ENCODE data around the gene DRC1.

Gene DRC1

GRCh38 chr2:26382564-26382963 lies 19.2 kb upstream of the DRC1 start:
- TF ChIP-seq SUZ12 (IDR thresholded peaks at IDR 0.05; ENCODE audit: extremely low read depth, insufficient read depth, insufficient read length) = no peak
- TF ChIP-seq ZNF274 (IDR thresholded peaks at IDR 0.05; ENCODE audit: low read depth, low read length) = no peak
- TF ChIP-seq YY1 (IDR thresholded peaks at IDR 0.05; ENCODE audit: insufficient read depth, insufficient read length) = no peak
- Histone ChIP-seq H3K36me3 (ENCODE audit: insufficient read depth, insufficient read length, low read length) (peaks cover 50% of the 10 kb centered on the region), H3K4me1 (ENCODE audit: insufficient read depth, insufficient read length) (no peaks in the 10 kb centered on the region), H3K4me3 (ENCODE audit: insufficient read length, low read depth) (no peak overlapping the region), H3K9me3 (ENCODE audit: insufficient read depth, low read length) (no peaks in the 10 kb centered on the region), H3K9ac (ENCODE audit: insufficient read length, low read depth) (no peak overlapping the region), H3K27me3 (ENCODE audit: insufficient read depth, insufficient read length) (no peaks in the 10 kb centered on the region)
- DNase-seq (ENCODE audit: low read depth, low spot score) = no peak

GRCh38 chr2:26384183-26384582 lies 17.5 kb upstream of the DRC1 start:
- Histone ChIP-seq H3K9ac (ENCODE audit: insufficient read length, low read depth) (no peak overlapping the region), H3K36me3 (ENCODE audit: insufficient read depth, insufficient read length, low read length) (peaks cover 54% of the 10 kb centered on the region), H3K4me3 (ENCODE audit: insufficient read length, low read depth) (no peak overlapping the region), H3K4me1 (ENCODE audit: insufficient read depth, insufficient read length) (no peaks in the 10 kb centered on the region), H3K9me3 (ENCODE audit: insufficient read depth, low read length) (no peaks in the 10 kb centered on the region), H3K27me3 (ENCODE audit: insufficient read depth, insufficient read length) (no peaks in the 10 kb centered on the region)
- no peak for TF ChIP-seq YY1 (IDR thresholded peaks at IDR 0.05; ENCODE audit: insufficient read depth, insufficient read length)
- no peak for TF ChIP-seq SUZ12 (IDR thresholded peaks at IDR 0.05; ENCODE audit: extremely low read depth, insufficient read depth, insufficient read length)
- TF ChIP-seq ZNF274 (IDR thresholded peaks at IDR 0.05; ENCODE audit: low read depth, low read length) = no peak
- no peak for DNase-seq (ENCODE audit: low read depth, low spot score)

- peaks cover 56% of the 10 kb centered on the region for H3K36me3 ChIP-seq (ENCODE audit: insufficient read depth, insufficient read length, low read length)
- DNase-seq (ENCODE audit: low read depth, low spot score) = no peak
- H3K9ac ChIP-seq (ENCODE audit: insufficient read length, low read depth) = no peak overlapping the region
- TF ChIP-seq SUZ12 (IDR thresholded peaks at IDR 0.05; ENCODE audit: extremely low read depth, insufficient read depth, insufficient read length) = no peak
- TF ChIP-seq YY1 (IDR thresholded peaks at IDR 0.05; ENCODE audit: insufficient read depth, insufficient read length) = no peak
- no peak for TF ChIP-seq ZNF274 (IDR thresholded peaks at IDR 0.05; ENCODE audit: low read depth, low read length)
- H3K4me3 ChIP-seq (ENCODE audit: insufficient read length, low read depth) = no peak overlapping the region
- no peaks in the 10 kb centered on the region for H3K4me1 ChIP-seq (ENCODE audit: insufficient read depth, insufficient read length)
- no peaks in the 10 kb centered on the region for H3K27me3 ChIP-seq (ENCODE audit: insufficient read depth, insufficient read length)
- no peaks in the 10 kb centered on the region for H3K9me3 ChIP-seq (ENCODE audit: insufficient read depth, low read length)
Observed at GRCh38 chr2:26384597-26384996, 17.1 kb upstream of the DRC1 start.

GRCh38 chr2:26387189-26387588 lies 14.5 kb upstream of the DRC1 start:
- H3K9me3 ChIP-seq (ENCODE audit: insufficient read depth, low read length) = no peaks in the 10 kb centered on the region
- H3K36me3 ChIP-seq (ENCODE audit: insufficient read depth, insufficient read length, low read length) = peaks cover 46% of the 10 kb centered on the region
- no peaks in the 10 kb centered on the region for H3K27me3 ChIP-seq (ENCODE audit: insufficient read depth, insufficient read length)
- TF ChIP-seq ZNF274 (IDR thresholded peaks at IDR 0.05; ENCODE audit: low read depth, low read length) = no peak
- TF ChIP-seq YY1 (IDR thresholded peaks at IDR 0.05; ENCODE audit: insufficient read depth, insufficient read length) = no peak
- TF ChIP-seq SUZ12 (IDR thresholded peaks at IDR 0.05; ENCODE audit: extremely low read depth, insufficient read depth, insufficient read length) = no peak
- no peak overlapping the region for H3K9ac ChIP-seq (ENCODE audit: insufficient read length, low read depth)
- H3K4me3 ChIP-seq (ENCODE audit: insufficient read length, low read depth) = no peak overlapping the region
- H3K4me1 ChIP-seq (ENCODE audit: insufficient read depth, insufficient read length) = no peaks in the 10 kb centered on the region
- DNase-seq (ENCODE audit: low read depth, low spot score) = no peak

- H3K4me1 ChIP-seq (ENCODE audit: insufficient read depth, insufficient read length) = no peaks in the 10 kb centered on the region
- H3K9me3 ChIP-seq (ENCODE audit: insufficient read depth, low read length) = no peaks in the 10 kb centered on the region
- TF ChIP-seq ZNF274 (IDR thresholded peaks at IDR 0.05; ENCODE audit: low read depth, low read length) = no peak
- TF ChIP-seq YY1 (IDR thresholded peaks at IDR 0.05; ENCODE audit: insufficient read depth, insufficient read length) = no peak
- TF ChIP-seq SUZ12 (IDR thresholded peaks at IDR 0.05; ENCODE audit: extremely low read depth, insufficient read depth, insufficient read length) = no peak
- no peak for DNase-seq (ENCODE audit: low read depth, low spot score)
- peaks cover 6% of the 10 kb centered on the region for H3K36me3 ChIP-seq (ENCODE audit: insufficient read depth, insufficient read length, low read length)
- no peaks in the 10 kb centered on the region for H3K27me3 ChIP-seq (ENCODE audit: insufficient read depth, insufficient read length)
- H3K4me3 ChIP-seq (ENCODE audit: insufficient read length, low read depth) = no peak overlapping the region
- H3K9ac ChIP-seq (ENCODE audit: insufficient read length, low read depth) = no peak overlapping the region
Observed at GRCh38 chr2:26394694-26395093, 7.0 kb upstream of the DRC1 start.

- no peak overlapping the region for H3K4me3 ChIP-seq (ENCODE audit: insufficient read length, low read depth)
- TF ChIP-seq YY1 (IDR thresholded peaks at IDR 0.05; ENCODE audit: insufficient read depth, insufficient read length) (no peak), ZNF274 (IDR thresholded peaks at IDR 0.05; ENCODE audit: low read depth, low read length) (no peak), SUZ12 (IDR thresholded peaks at IDR 0.05; ENCODE audit: extremely low read depth, insufficient read depth, insufficient read length) (no peak)
- H3K9ac ChIP-seq (ENCODE audit: insufficient read length, low read depth) = no peak overlapping the region
- no peaks in the 10 kb centered on the region for H3K9me3 ChIP-seq (ENCODE audit: insufficient read depth, low read length)
- H3K36me3 ChIP-seq (ENCODE audit: insufficient read depth, insufficient read length, low read length) = peaks cover 3% of the 10 kb centered on the region
- H3K4me1 ChIP-seq (ENCODE audit: insufficient read depth, insufficient read length) = no peaks in the 10 kb centered on the region
- no peaks in the 10 kb centered on the region for H3K27me3 ChIP-seq (ENCODE audit: insufficient read depth, insufficient read length)
- no peak for DNase-seq (ENCODE audit: low read depth, low spot score)
Observed at GRCh38 chr2:26395394-26395793, 6.3 kb upstream of the DRC1 start.

GRCh38 chr2:26396734-26397298 lies 4.9 kb upstream of the DRC1 start:
- H3K27me3 ChIP-seq (ENCODE audit: insufficient read depth, insufficient read length) = no peaks in the 10 kb centered on the region
- no peak for DNase-seq (ENCODE audit: low read depth, low spot score)
- TF ChIP-seq SUZ12 (IDR thresholded peaks at IDR 0.05; ENCODE audit: extremely low read depth, insufficient read depth, insufficient read length) (no peak), ZNF274 (IDR thresholded peaks at IDR 0.05; ENCODE audit: low read depth, low read length) (no peak), YY1 (IDR thresholded peaks at IDR 0.05; ENCODE audit: insufficient read depth, insufficient read length) (no peak)
- peaks cover 2% of the 10 kb centered on the region for H3K4me1 ChIP-seq (ENCODE audit: insufficient read depth, insufficient read length)
- H3K36me3 ChIP-seq (ENCODE audit: insufficient read depth, insufficient read length, low read length) = peaks cover 3% of the 10 kb centered on the region
- no peak overlapping the region for H3K4me3 ChIP-seq (ENCODE audit: insufficient read length, low read depth)
- H3K9me3 ChIP-seq (ENCODE audit: insufficient read depth, low read length) = no peaks in the 10 kb centered on the region
- no peak overlapping the region for H3K9ac ChIP-seq (ENCODE audit: insufficient read length, low read depth)

Measured in NT2/D1 (cell line).